Nephron (organoid): ENCODE measurements around the gene TIMM29.

Source experiments
- H3K27ac Mint-ChIP-seq, 3 experiments: 2 replicates each; pipeline ENCODE4 v1.8.0; 2020; ENCODE audit warnings: mixed read lengths in 3 of 3, mild to moderate bottlenecking in 2 of 3, moderate library complexity in 1 of 3
- H3K27me3 Mint-ChIP-seq: 2 replicates; pipeline ENCODE4 v1.8.0; 2021; ENCODE audit warnings: low read depth, mild to moderate bottlenecking, moderate library complexity, mixed read lengths
- H3K36me3 Mint-ChIP-seq: 2 replicates; pipeline ENCODE4 v1.8.0; 2020; ENCODE audit warnings: low read depth, mixed read lengths
- H3K4me1 Mint-ChIP-seq: 2 replicates; pipeline ENCODE4 v1.8.0; 2020; ENCODE audit warnings: mixed read lengths
- H3K4me3 Mint-ChIP-seq, 3 experiments: 2 replicates each; pipeline ENCODE4 v1.8.0; 2020; ENCODE audit warnings: mild to moderate bottlenecking in 3 of 3, mixed read lengths in 3 of 3, moderate library complexity in 2 of 3
- H3K9me3 Mint-ChIP-seq: 2 replicates; pipeline ENCODE4 v1.8.0; 2020; ENCODE audit warnings: mixed read lengths
- CTCF ChIP-seq, 3 experiments: fragments of 200-600 bp; sonication (generic); IDR thresholded peaks; one replicate each; pipeline ENCODE4 v1.5.0; 2021; ENCODE audit warnings: antibody characterized with exemption in 3 of 3; ENCODE audit not compliant: unreplicated experiment in 3 of 3

TIMM29 gene

GRCh38 chr19:10966809-10967208 is 38.2 kb downstream of the TIMM29 start:
- H3K4me1 Mint-ChIP-seq, result peaks cover 54% of the 10 kb centered on the region
- peak overlapping the region; percentile 87 to 95 (median 91) for H3K27ac Mint-ChIP-seq
- H3K9me3 Mint-ChIP-seq, result no peaks in the 10 kb centered on the region
- peaks cover 23% of the 10 kb centered on the region for H3K36me3 Mint-ChIP-seq
- no peak for TF ChIP-seq CTCF (IDR thresholded peaks at IDR 0.05; ENCODE audit: unreplicated experiment in 3 of 3)
- peak overlapping the region in 2 of 3 experiments; percentile 32 to 40 for H3K4me3 Mint-ChIP-seq
- no peaks in the 10 kb centered on the region for H3K27me3 Mint-ChIP-seq

- no peak for TF ChIP-seq CTCF (IDR thresholded peaks at IDR 0.05; ENCODE audit: unreplicated experiment in 3 of 3)
- H3K9me3 Mint-ChIP-seq, result no peaks in the 10 kb centered on the region
- peak overlapping the region; percentile 83 to 92 (median 88) for H3K27ac Mint-ChIP-seq
- peaks cover 30% of the 10 kb centered on the region for H3K36me3 Mint-ChIP-seq
- peak overlapping the region; percentile 45 to 63 (median 55) for H3K4me3 Mint-ChIP-seq
- H3K4me1 Mint-ChIP-seq, result peaks cover 47% of the 10 kb centered on the region
- H3K27me3 Mint-ChIP-seq, result no peaks in the 10 kb centered on the region
These were observed 40.0 kb downstream of the TIMM29 start for GRCh38 chr19:10968527-10969135.

- Mint-ChIP-seq H3K27me3 (no peaks in the 10 kb centered on the region), H3K9me3 (no peaks in the 10 kb centered on the region), H3K36me3 (peaks cover 30% of the 10 kb centered on the region), H3K27ac (peak overlapping the region in 1 of 3 experiments; percentile 69), H3K4me3 (no peak overlapping the region), H3K4me1 (peaks cover 48% of the 10 kb centered on the region)
- no peak for TF ChIP-seq CTCF (IDR thresholded peaks at IDR 0.05; ENCODE audit: unreplicated experiment in 3 of 3)
These were observed 42.6 kb downstream of the TIMM29 start for GRCh38 chr19:10971107-10971726.

GRCh38 chr19:10975374-10976130 is 46.9 kb downstream of the TIMM29 start:
- Mint-ChIP-seq H3K4me3 (peak overlapping the region; percentile 5 to 41 (median 41)), H3K9me3 (no peaks in the 10 kb centered on the region), H3K27me3 (no peaks in the 10 kb centered on the region), H3K36me3 (peaks cover 38% of the 10 kb centered on the region), H3K27ac (peak overlapping the region; percentile 93 to 96 (median 95)), H3K4me1 (peaks cover 37% of the 10 kb centered on the region)
- TF ChIP-seq CTCF (IDR thresholded peaks at IDR 0.05; ENCODE audit: unreplicated experiment in 3 of 3), result no peak

- H3K4me1 Mint-ChIP-seq, result peaks cover 34% of the 10 kb centered on the region
- H3K36me3 Mint-ChIP-seq, result peaks cover 39% of the 10 kb centered on the region
- peak overlapping the region in 2 of 3 experiments; percentile 41 to 44 for H3K4me3 Mint-ChIP-seq
- H3K27ac Mint-ChIP-seq, result peak overlapping the region; percentile 93 to 96 (median 95)
- no peaks in the 10 kb centered on the region for H3K9me3 Mint-ChIP-seq
- no peaks in the 10 kb centered on the region for H3K27me3 Mint-ChIP-seq
- TF ChIP-seq CTCF (IDR thresholded peaks at IDR 0.05; ENCODE audit: unreplicated experiment in 3 of 3), result no peak
These were observed 47.7 kb downstream of the TIMM29 start for GRCh38 chr19:10976131-10976892.
